HEK293 (cell line): ENCODE data around the gene GLT1D1.

Experiments used
- CTCF ChIA-PET: fragments of 350-600 bp; formaldehyde crosslinking; extraction: SDS; loops from one replicate; lab custom pipeline; 2021; ENCODE audit warnings: antibody characterized with exemption; lab: Yijun Ruan, JAX
- POLR2A ChIA-PET: fragments of 300-600 bp; formaldehyde crosslinking; extraction: SDS; loops from one replicate; lab custom pipeline; 2020; ENCODE audit warnings: antibody characterized with exemption, inconsistent platforms; lab: Yijun Ruan, JAX
- H3K27ac ChIP-seq: fragments of 200-500 bp; sonication (Bioruptor generic); 2 replicates; pipeline ENCODE4 v1.5.1; 2014; ENCODE audit warnings: low read depth, low read length, control low read depth, inconsistent platforms; ENCODE audit errors: extremely low read depth
- H3K36me3 ChIP-seq, 2 experiments: fragments of 200-500 bp in 1 of 2; sonication (Bioruptor generic) in 1 of 2; 1 replicate in 1 of 2; 2 replicates in 1 of 2; pipeline ENCODE4 v1.5.1; 2014 to 2017; ENCODE audit warnings: inconsistent platforms in 2 of 2, low read length in 2 of 2; ENCODE audit not compliant: control insufficient read depth in 2 of 2, insufficient read depth in 1 of 2
- H3K4me1 ChIP-seq: fragments of 200-500 bp; sonication (Bioruptor generic); 2 replicates; pipeline ENCODE4 v1.5.1; 2014; ENCODE audit warnings: mild to moderate bottlenecking, low read length, inconsistent platforms; ENCODE audit not compliant: control insufficient read depth, insufficient read depth
- H3K4me3 ChIP-seq: 2 replicates; pipeline ENCODE4 v1.5.1; 2011; ENCODE audit warnings: low read depth, mild to moderate bottlenecking, control low read depth, low read length, moderate library complexity
- H3K9me3 ChIP-seq: fragments of 200-500 bp; sonication (Bioruptor generic); 2 replicates; pipeline ENCODE4 v1.5.1; 2014; ENCODE audit warnings: low read depth, low read length, inconsistent platforms; ENCODE audit not compliant: control insufficient read depth, insufficient read depth
- ZBTB1 ChIP-seq: fragments of 450-650 bp; formaldehyde crosslinking; IDR thresholded peaks from 2 replicates; pipeline ENCODE4 v1.5.1; 2016; ENCODE audit warnings: missing biosample characterization, missing genetic modification characterization
- ZBTB7A ChIP-seq: fragments of 450-650 bp; formaldehyde crosslinking; IDR thresholded peaks from 2 replicates; pipeline ENCODE4 v1.5.1; 2016; ENCODE audit warnings: low read depth, missing biosample characterization, missing genetic modification characterization
- ZBTB8A ChIP-seq: fragments of 450-650 bp; formaldehyde crosslinking; IDR thresholded peaks from 2 replicates; pipeline ENCODE4 v1.5.1; 2016; ENCODE audit warnings: missing biosample characterization, missing genetic modification characterization
- ZFP41 ChIP-seq: fragments of 450-650 bp; formaldehyde crosslinking; IDR thresholded peaks from 2 replicates; pipeline ENCODE4 v1.5.1; 2016; ENCODE audit warnings: missing biosample characterization, missing genetic modification characterization, borderline replicate concordance
- ZNF10 ChIP-seq: fragments of 450-650 bp; formaldehyde crosslinking; IDR thresholded peaks from 2 replicates; pipeline ENCODE4 v1.5.1; 2017; ENCODE audit warnings: missing biosample characterization, missing genetic modification characterization
- ZNF366 ChIP-seq: fragments of 450-650 bp; formaldehyde crosslinking; conservative IDR thresholded peaks from 2 replicates; pipeline ENCODE4 v1.5.1; 2016; ENCODE audit warnings: missing biosample characterization, missing genetic modification characterization
- ZNF391 ChIP-seq: fragments of 450-650 bp; formaldehyde crosslinking; IDR thresholded peaks from 2 replicates; pipeline ENCODE4 v1.5.1; 2016; ENCODE audit warnings: low read depth, missing biosample characterization, missing genetic modification characterization, borderline replicate concordance
- ZNF473 ChIP-seq: fragments of 450-650 bp; formaldehyde crosslinking; IDR thresholded peaks from 2 replicates; pipeline ENCODE4 v1.5.1; 2017; ENCODE audit warnings: missing biosample characterization, missing genetic modification characterization
- ZNF596 ChIP-seq: fragments of 450-650 bp; IDR thresholded peaks from 2 replicates; pipeline ENCODE4 v1.5.0; 2018; ENCODE audit warnings: missing biosample characterization, mild to moderate bottlenecking, missing genetic modification characterization, moderate library complexity
- ZNF629 ChIP-seq: fragments of 450-650 bp; formaldehyde crosslinking; IDR thresholded peaks from 2 replicates; pipeline ENCODE4 v1.5.1; 2017; ENCODE audit warnings: missing biosample characterization, missing genetic modification characterization
- ZNF707 ChIP-seq: fragments of 450-650 bp; formaldehyde crosslinking; IDR thresholded peaks from 2 replicates; pipeline ENCODE4 v1.5.1; 2016; ENCODE audit warnings: missing biosample characterization, missing genetic modification characterization
- ZNF776 ChIP-seq: fragments of 450-650 bp; formaldehyde crosslinking; IDR thresholded peaks from 2 replicates; pipeline ENCODE4 v1.5.0; 2017; ENCODE audit warnings: missing biosample characterization, missing genetic modification characterization, borderline replicate concordance
- TF ChIP-seq, protein P1 (sequence below): fragments of 450-650 bp; formaldehyde crosslinking; IDR thresholded peaks from 2 replicates; pipeline ENCODE4 v1.5.1; 2016; ENCODE audit warnings: missing biosample characterization, missing genetic modification characterization, borderline replicate concordance
- TF ChIP-seq, protein P2 (sequence below): fragments of 450-650 bp; formaldehyde crosslinking; IDR thresholded peaks from 2 replicates; pipeline ENCODE4 v1.5.1; 2017; ENCODE audit warnings: missing biosample characterization, missing genetic modification characterization
- TF ChIP-seq, protein P3 (sequence below): fragments of 450-650 bp; formaldehyde crosslinking; IDR thresholded peaks from 2 replicates; pipeline ENCODE4 v1.5.1; 2016; ENCODE audit warnings: missing biosample characterization, missing genetic modification characterization
- TF ChIP-seq, protein P4 (sequence below): fragments of 450-650 bp; formaldehyde crosslinking; IDR thresholded peaks from 2 replicates; pipeline ENCODE4 v1.5.1; 2017; ENCODE audit warnings: missing biosample characterization, missing genetic modification characterization
- TF ChIP-seq, protein P5 (sequence below): fragments of 450-650 bp; formaldehyde crosslinking; IDR thresholded peaks from 2 replicates; pipeline ENCODE4 v1.5.1; 2016; ENCODE audit warnings: missing biosample characterization, missing genetic modification characterization
- TF ChIP-seq, protein P6 (sequence below): fragments of 450-650 bp; formaldehyde crosslinking; IDR thresholded peaks from 2 replicates; pipeline ENCODE4 v1.5.1; 2016; ENCODE audit warnings: missing biosample characterization, missing genetic modification characterization, borderline replicate concordance

GLT1D1 gene

DNA sequence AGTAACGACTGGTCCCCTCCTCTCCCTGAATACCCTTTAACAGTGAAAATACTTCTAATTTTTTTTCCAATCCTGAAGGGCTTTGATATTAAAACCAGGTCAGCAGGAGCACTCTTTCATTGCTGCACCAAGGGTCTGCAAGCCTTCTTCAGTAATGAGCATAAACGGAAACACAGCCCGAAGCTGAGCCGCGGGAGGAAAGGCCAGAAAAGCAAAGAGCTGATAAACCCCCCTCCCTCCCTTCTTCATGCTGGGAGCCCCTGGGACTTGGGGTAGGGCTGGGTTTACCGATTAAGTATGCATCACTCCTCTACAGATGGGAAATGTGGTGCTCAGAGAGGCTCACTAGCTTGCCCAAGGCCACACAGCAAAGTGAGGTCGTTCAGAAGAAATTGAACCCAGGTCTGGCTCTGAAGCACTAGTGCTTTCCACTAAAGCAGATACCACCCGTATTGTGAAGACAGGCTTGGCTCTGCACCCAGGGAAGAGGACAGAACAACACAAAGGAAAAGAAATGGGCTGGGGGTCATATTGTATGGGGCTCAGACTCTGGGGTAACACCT is 128.8 kb downstream of the GLT1D1 start:
- CTCF ChIA-PET: no interaction called here
- Histone ChIP-seq H3K4me3 (no peak overlapping the region), H3K9me3 (no peaks in the 10 kb centered on the region), H3K4me1 (no peaks in the 10 kb centered on the region), H3K27ac (no peak overlapping the region), H3K36me3 (no peaks in the 10 kb centered on the region)
- TF ChIP-seq, protein P1, sequence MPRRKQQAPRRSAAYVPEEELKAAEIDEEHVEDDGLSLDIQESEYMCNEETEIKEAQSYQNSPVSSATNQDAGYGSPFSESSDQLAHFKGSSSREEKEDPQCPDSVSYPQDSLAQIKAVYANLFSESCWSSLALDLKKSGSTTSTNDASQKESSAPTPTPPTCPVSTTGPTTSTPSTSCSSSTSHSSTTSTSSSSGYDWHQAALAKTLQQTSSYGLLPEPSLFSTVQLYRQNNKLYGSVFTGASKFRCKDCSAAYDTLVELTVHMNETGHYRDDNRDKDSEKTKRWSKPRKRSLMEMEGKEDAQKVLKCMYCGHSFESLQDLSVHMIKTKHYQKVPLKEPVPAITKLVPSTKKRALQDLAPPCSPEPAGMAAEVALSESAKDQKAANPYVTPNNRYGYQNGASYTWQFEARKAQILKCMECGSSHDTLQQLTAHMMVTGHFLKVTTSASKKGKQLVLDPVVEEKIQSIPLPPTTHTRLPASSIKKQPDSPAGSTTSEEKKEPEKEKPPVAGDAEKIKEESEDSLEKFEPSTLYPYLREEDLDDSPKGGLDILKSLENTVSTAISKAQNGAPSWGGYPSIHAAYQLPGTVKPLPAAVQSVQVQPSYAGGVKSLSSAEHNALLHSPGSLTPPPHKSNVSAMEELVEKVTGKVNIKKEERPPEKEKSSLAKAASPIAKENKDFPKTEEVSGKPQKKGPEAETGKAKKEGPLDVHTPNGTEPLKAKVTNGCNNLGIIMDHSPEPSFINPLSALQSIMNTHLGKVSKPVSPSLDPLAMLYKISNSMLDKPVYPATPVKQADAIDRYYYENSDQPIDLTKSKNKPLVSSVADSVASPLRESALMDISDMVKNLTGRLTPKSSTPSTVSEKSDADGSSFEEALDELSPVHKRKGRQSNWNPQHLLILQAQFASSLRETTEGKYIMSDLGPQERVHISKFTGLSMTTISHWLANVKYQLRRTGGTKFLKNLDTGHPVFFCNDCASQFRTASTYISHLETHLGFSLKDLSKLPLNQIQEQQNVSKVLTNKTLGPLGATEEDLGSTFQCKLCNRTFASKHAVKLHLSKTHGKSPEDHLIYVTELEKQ (tag by site-specific recombination): no peak
- TF ChIP-seq, protein P2, sequence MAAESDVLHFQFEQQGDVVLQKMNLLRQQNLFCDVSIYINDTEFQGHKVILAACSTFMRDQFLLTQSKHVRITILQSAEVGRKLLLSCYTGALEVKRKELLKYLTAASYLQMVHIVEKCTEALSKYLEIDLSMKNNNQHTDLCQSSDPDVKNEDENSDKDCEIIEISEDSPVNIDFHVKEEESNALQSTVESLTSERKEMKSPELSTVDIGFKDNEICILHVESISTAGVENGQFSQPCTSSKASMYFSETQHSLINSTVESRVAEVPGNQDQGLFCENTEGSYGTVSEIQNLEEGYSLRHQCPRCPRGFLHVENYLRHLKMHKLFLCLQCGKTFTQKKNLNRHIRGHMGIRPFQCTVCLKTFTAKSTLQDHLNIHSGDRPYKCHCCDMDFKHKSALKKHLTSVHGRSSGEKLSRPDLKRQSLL: no peak
- TF ChIP-seq ZBTB7A (tag by site-specific recombination) (no peak), ZNF629 (tag by site-specific recombination) (no peak), ZNF366 (tag by site-specific recombination) (no peak), ZNF391 (tag by site-specific recombination) (no peak), ZFP41 (tag by site-specific recombination) (no peak), ZNF596 (tag by site-specific recombination) (no peak), ZNF707 (tag by site-specific recombination) (no peak), ZNF10 (no peak), ZNF473 (tag by site-specific recombination) (no peak), ZBTB8A (tag by site-specific recombination) (no peak), ZBTB1 (tag by site-specific recombination) (no peak), ZNF776 (tag by site-specific recombination) (no peak)
- TF ChIP-seq, protein P3, sequence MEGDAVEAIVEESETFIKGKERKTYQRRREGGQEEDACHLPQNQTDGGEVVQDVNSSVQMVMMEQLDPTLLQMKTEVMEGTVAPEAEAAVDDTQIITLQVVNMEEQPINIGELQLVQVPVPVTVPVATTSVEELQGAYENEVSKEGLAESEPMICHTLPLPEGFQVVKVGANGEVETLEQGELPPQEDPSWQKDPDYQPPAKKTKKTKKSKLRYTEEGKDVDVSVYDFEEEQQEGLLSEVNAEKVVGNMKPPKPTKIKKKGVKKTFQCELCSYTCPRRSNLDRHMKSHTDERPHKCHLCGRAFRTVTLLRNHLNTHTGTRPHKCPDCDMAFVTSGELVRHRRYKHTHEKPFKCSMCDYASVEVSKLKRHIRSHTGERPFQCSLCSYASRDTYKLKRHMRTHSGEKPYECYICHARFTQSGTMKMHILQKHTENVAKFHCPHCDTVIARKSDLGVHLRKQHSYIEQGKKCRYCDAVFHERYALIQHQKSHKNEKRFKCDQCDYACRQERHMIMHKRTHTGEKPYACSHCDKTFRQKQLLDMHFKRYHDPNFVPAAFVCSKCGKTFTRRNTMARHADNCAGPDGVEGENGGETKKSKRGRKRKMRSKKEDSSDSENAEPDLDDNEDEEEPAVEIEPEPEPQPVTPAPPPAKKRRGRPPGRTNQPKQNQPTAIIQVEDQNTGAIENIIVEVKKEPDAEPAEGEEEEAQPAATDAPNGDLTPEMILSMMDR (tag by site-specific recombination): no peak
- TF ChIP-seq, protein P4, sequence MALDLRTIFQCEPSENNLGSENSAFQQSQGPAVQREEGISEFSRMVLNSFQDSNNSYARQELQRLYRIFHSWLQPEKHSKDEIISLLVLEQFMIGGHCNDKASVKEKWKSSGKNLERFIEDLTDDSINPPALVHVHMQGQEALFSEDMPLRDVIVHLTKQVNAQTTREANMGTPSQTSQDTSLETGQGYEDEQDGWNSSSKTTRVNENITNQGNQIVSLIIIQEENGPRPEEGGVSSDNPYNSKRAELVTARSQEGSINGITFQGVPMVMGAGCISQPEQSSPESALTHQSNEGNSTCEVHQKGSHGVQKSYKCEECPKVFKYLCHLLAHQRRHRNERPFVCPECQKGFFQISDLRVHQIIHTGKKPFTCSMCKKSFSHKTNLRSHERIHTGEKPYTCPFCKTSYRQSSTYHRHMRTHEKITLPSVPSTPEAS: no peak
- TF ChIP-seq, protein P5, sequence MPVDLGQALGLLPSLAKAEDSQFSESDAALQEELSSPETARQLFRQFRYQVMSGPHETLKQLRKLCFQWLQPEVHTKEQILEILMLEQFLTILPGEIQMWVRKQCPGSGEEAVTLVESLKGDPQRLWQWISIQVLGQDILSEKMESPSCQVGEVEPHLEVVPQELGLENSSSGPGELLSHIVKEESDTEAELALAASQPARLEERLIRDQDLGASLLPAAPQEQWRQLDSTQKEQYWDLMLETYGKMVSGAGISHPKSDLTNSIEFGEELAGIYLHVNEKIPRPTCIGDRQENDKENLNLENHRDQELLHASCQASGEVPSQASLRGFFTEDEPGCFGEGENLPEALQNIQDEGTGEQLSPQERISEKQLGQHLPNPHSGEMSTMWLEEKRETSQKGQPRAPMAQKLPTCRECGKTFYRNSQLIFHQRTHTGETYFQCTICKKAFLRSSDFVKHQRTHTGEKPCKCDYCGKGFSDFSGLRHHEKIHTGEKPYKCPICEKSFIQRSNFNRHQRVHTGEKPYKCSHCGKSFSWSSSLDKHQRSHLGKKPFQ (tag by site-specific recombination): no peak
- TF ChIP-seq, protein P6, sequence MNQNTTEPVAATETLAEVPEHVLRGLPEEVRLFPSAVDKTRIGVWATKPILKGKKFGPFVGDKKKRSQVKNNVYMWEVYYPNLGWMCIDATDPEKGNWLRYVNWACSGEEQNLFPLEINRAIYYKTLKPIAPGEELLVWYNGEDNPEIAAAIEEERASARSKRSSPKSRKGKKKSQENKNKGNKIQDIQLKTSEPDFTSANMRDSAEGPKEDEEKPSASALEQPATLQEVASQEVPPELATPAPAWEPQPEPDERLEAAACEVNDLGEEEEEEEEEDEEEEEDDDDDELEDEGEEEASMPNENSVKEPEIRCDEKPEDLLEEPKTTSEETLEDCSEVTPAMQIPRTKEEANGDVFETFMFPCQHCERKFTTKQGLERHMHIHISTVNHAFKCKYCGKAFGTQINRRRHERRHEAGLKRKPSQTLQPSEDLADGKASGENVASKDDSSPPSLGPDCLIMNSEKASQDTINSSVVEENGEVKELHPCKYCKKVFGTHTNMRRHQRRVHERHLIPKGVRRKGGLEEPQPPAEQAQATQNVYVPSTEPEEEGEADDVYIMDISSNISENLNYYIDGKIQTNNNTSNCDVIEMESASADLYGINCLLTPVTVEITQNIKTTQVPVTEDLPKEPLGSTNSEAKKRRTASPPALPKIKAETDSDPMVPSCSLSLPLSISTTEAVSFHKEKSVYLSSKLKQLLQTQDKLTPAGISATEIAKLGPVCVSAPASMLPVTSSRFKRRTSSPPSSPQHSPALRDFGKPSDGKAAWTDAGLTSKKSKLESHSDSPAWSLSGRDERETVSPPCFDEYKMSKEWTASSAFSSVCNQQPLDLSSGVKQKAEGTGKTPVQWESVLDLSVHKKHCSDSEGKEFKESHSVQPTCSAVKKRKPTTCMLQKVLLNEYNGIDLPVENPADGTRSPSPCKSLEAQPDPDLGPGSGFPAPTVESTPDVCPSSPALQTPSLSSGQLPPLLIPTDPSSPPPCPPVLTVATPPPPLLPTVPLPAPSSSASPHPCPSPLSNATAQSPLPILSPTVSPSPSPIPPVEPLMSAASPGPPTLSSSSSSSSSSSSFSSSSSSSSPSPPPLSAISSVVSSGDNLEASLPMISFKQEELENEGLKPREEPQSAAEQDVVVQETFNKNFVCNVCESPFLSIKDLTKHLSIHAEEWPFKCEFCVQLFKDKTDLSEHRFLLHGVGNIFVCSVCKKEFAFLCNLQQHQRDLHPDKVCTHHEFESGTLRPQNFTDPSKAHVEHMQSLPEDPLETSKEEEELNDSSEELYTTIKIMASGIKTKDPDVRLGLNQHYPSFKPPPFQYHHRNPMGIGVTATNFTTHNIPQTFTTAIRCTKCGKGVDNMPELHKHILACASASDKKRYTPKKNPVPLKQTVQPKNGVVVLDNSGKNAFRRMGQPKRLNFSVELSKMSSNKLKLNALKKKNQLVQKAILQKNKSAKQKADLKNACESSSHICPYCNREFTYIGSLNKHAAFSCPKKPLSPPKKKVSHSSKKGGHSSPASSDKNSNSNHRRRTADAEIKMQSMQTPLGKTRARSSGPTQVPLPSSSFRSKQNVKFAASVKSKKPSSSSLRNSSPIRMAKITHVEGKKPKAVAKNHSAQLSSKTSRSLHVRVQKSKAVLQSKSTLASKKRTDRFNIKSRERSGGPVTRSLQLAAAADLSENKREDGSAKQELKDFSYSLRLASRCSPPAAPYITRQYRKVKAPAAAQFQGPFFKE (tag by site-specific recombination): no peak
- POLR2A ChIA-PET: no interaction called here
